Measurements from ENCODE around the gene GADD45G. TPM values are rescaled to one million over a fixed set of nuclear protein-coding genes. Genes with fewer than 3 reads are reported as not detected.
A peak's percentile ranks its signal among the peaks of the same experiment; 100 is the strongest.

Gene GADD45G
- total RNA-seq, 1 experiment from 2014 or later, result 7.7 TPM

GRCh38 chr9:89631384-89631783 lies 26.6 kb downstream of the GADD45G start:
- H3K9me3 Mint-ChIP-seq, result no peaks in the 10 kb centered on the region
- peak overlapping the region in 1 of 3 experiments; percentile 31; a peak in 1 of 7 replicates for H3K27ac Mint-ChIP-seq
- Histone ChIP-seq H3K23me2 (ENCODE audit: insufficient read length, low read depth, low read length, poor library complexity, severe bottlenecking) (no peaks in the 10 kb centered on the region), H3K4me2 (ENCODE audit: insufficient read depth, insufficient read length, low read length) (no peak overlapping the region), H3K27ac (ENCODE audit: insufficient read length, low read depth, low read length) (no peak overlapping the region), H3K23ac (ENCODE audit: insufficient read length, low read depth, low read length) (no peak overlapping the region), H2BK12ac (ENCODE audit: insufficient read length, low read depth, low read length) (no peak overlapping the region), H3K14ac (ENCODE audit: insufficient read depth, low read length) (no peak overlapping the region; the same call in 1 of the 2 replicates), H3K27me3 (ENCODE audit: insufficient read depth, low read length) (no peaks in the 10 kb centered on the region), H3K4me1 (ENCODE audit: insufficient read depth, low read length) (no peaks in the 10 kb centered on the region), H3K18ac (ENCODE audit: insufficient read length, low read depth, low read length) (no peak overlapping the region), H4K20me1 (ENCODE audit: control insufficient read depth, insufficient read depth, insufficient read length) (no peaks in the 10 kb centered on the region), H2BK120ac (ENCODE audit: low read depth, low read length, poor library complexity, severe bottlenecking) (no peak overlapping the region), H3K79me1 (ENCODE audit: insufficient read depth, low read depth, low read length, poor library complexity, severe bottlenecking) (no peaks in the 10 kb centered on the region), H2BK5ac (ENCODE audit: insufficient read length, low read length) (no peak overlapping the region), H3K56ac (ENCODE audit: insufficient read length, low read depth, low read length) (no peak overlapping the region), H3K9me3 (ENCODE audit: control insufficient read depth, low read depth, low read length) (no peaks in the 10 kb centered on the region), H2AK5ac (ENCODE audit: insufficient read length, low read length) (no peak overlapping the region), H3K79me2 (ENCODE audit: insufficient read depth, low read length) (no peaks in the 10 kb centered on the region), H3T11ph (ENCODE audit: low read length) (no peak overlapping the region), H3K9ac (ENCODE audit: extremely low read depth, insufficient read length, low read length) (no peak overlapping the region), H2BK20ac (ENCODE audit: low read depth, low read length, poor library complexity, severe bottlenecking) (no peak overlapping the region), H4K5ac (ENCODE audit: insufficient read length, low read depth, low read length) (no peak overlapping the region), H4K91ac (ENCODE audit: insufficient read length, low read depth, low read length) (no peak overlapping the region), H2BK15ac (ENCODE audit: low read depth, low read length) (no peak overlapping the region), H3K4ac (ENCODE audit: low read depth, low read length) (no peak overlapping the region), H4K8ac (replicated peaks; ENCODE audit: insufficient read length, low read depth, low read length) (no peak overlapping the region), H2AFZ (ENCODE audit: low read length) (no peak overlapping the region)
- TF ChIP-seq CTCF (conservative IDR thresholded peaks at IDR 0.05), result no peak
- H3K36me3 Mint-ChIP-seq (ENCODE audit: insufficient read depth in 1 of 3, low read depth in 3 of 3), result no peaks in the 10 kb centered on the region
- peaks cover 26 to 27% of the 10 kb centered on the region in 2 experiments for H3K4me1 Mint-ChIP-seq
- no peak for DNase-seq
- H3K4me3 Mint-ChIP-seq, result no peak overlapping the region
- H3K27me3 Mint-ChIP-seq (ENCODE audit: low read depth), result peaks cover 4% of the 10 kb centered on the region
- WGBS (ENCODE audit: extremely low coverage, insufficient read length, low lambda C conversion rate), result no CpG with 5 or more reads among the region's 6 CpGs
